Neural cell (in vitro differentiated cells): ENCODE results near the gene OSBP2. TPM values are rescaled to one million over a fixed set of nuclear protein-coding genes. Genes with fewer than 3 reads are reported as not detected.

Experiments used
- H2AFZ ChIP-seq: fragments of 200-600, 300-800 bp; sonication (generic), shearing (Covaris generic); 2 replicates; pipeline ENCODE4 v1.6.0; 2014; ENCODE audit warnings: low read depth, mild to moderate bottlenecking, antibody characterized with exemption, low read length, moderate library complexity
- H3F3A ChIP-seq: fragments of 200-600 bp; shearing (Covaris generic); 2 replicates; pipeline ENCODE4 v1.6.1; 2016; ENCODE audit warnings: mild to moderate bottlenecking, moderate library complexity, mixed read lengths, antibody characterized with exemption, low read length; ENCODE audit not compliant: insufficient read depth, poor library complexity, severe bottlenecking
- H3K27ac ChIP-seq: fragments of 200-600, 300-800 bp; sonication (generic), shearing (Covaris generic); 2 replicates; pipeline ENCODE4 v1.5.1; 2014; ENCODE audit warnings: mild to moderate bottlenecking, low read length, moderate library complexity
- H3K27me3 ChIP-seq: fragments of 300-800, 200-600 bp; sonication (generic), shearing (Covaris generic); 2 replicates; pipeline ENCODE4 v1.6.0; 2014; ENCODE audit warnings: mild to moderate bottlenecking, low read depth, low read length, moderate library complexity; ENCODE audit not compliant: insufficient read depth
- H3K36me3 ChIP-seq: fragments of 300-800, 200-600 bp; sonication (generic), shearing (Covaris generic); 2 replicates; pipeline ENCODE4 v1.5.1; 2014; ENCODE audit warnings: mild to moderate bottlenecking, antibody characterized with exemption, low read length, moderate library complexity; ENCODE audit not compliant: insufficient read depth
- H3K4me2 ChIP-seq: fragments of 300-800, 200-600 bp; sonication (generic), shearing (Covaris generic); 2 replicates; pipeline ENCODE4 v1.6.0; 2014; ENCODE audit warnings: mild to moderate bottlenecking, low read length
- H3K4me3 ChIP-seq: fragments of 300-800, 200-600 bp; sonication (generic), shearing (Covaris generic); 2 replicates; pipeline ENCODE4 v1.5.1; 2014; ENCODE audit warnings: mild to moderate bottlenecking, low read length, moderate library complexity
- H3K79me2 ChIP-seq: fragments of 200-600 bp; shearing (Covaris generic); replicated peaks from 2 replicates; pipeline ENCODE4 v1.6.0; 2014; ENCODE audit warnings: mild to moderate bottlenecking, low read length, moderate library complexity; ENCODE audit not compliant: insufficient read depth
- H3K9ac ChIP-seq: fragments of 300-800, 200-600 bp; sonication (generic), shearing (Covaris generic); 2 replicates; pipeline ENCODE4 v1.6.1; 2016; ENCODE audit warnings: mild to moderate bottlenecking, low read length, mixed read lengths
- H3K9me2 ChIP-seq: fragments of 200-600 bp; shearing (Covaris generic); 2 replicates; pipeline ENCODE4 v1.6.1; 2016; ENCODE audit warnings: mild to moderate bottlenecking, low read length, mixed read lengths; ENCODE audit not compliant: insufficient read depth
- H3K9me3 ChIP-seq: fragments of 200-600, 300-800 bp; sonication (generic), shearing (Covaris generic); 2 replicates; pipeline ENCODE4 v1.6.1; 2016; ENCODE audit warnings: mild to moderate bottlenecking, mixed run types, low read length, moderate library complexity, mixed read lengths
- H4K20me1 ChIP-seq: fragments of 200-600 bp; shearing (Covaris generic); 2 replicates; pipeline ENCODE4 v1.6.1; 2016; ENCODE audit warnings: mild to moderate bottlenecking, mixed run types; ENCODE audit not compliant: insufficient read depth
- EP300 ChIP-seq: fragments of 450-650 bp; conservative IDR thresholded peaks from 2 replicates; pipeline ENCODE4 v1.6.1; 2014; ENCODE audit warnings: antibody characterized with exemption, mild to moderate bottlenecking, moderate library complexity; ENCODE audit not compliant: poor library complexity, severe bottlenecking
- EZH2 ChIP-seq: fragments of 200-600, 300-800 bp; shearing (Covaris generic), sonication (generic); IDR thresholded peaks from 2 replicates; pipeline ENCODE4 v1.6.1; 2014; ENCODE audit warnings: antibody characterized with exemption, low read length, borderline replicate concordance, mild to moderate bottlenecking; ENCODE audit not compliant: insufficient read depth, poor library complexity, severe bottlenecking
- MXI1 ChIP-seq: fragments of 450-650 bp; conservative IDR thresholded peaks from 2 replicates; pipeline ENCODE4 v1.6.1; 2014; ENCODE audit warnings: antibody characterized with exemption, mild to moderate bottlenecking; ENCODE audit not compliant: poor library complexity, severe bottlenecking
- POLR2AphosphoS5 ChIP-seq: IDR thresholded peaks from 2 replicates; pipeline ENCODE4 v1.6.1; 2012
- RAD21 ChIP-seq: fragments of 450-650 bp; conservative IDR thresholded peaks from 2 replicates; pipeline ENCODE4 v1.6.1; 2014; ENCODE audit warnings: antibody characterized with exemption, mild to moderate bottlenecking, moderate library complexity
- SMC3 ChIP-seq: fragments of 450-650 bp; conservative IDR thresholded peaks from 2 replicates; pipeline ENCODE4 v1.6.1; 2014; ENCODE audit warnings: antibody characterized with exemption, mild to moderate bottlenecking, moderate library complexity; ENCODE audit not compliant: poor library complexity
- TAF1 ChIP-seq: IDR thresholded peaks from 2 replicates; pipeline ENCODE4 v1.6.1; 2012; ENCODE audit warnings: low read depth
- polyA plus RNA-seq: library from polyadenylated mRNA; depleted of rRNA; stranded (reverse); fragments of >200 nt; gene quantifications from 2 replicates; pipeline ENCODE4 v1.2.3, GENCODE V29; 2014
- TF ChIP-seq, protein P1 (sequence below): fragments of 450-650 bp; IDR thresholded peaks from 2 replicates; pipeline ENCODE4 v1.5.1; 2014; ENCODE audit warnings: antibody characterized with exemption, mild to moderate bottlenecking, moderate library complexity; ENCODE audit not compliant: poor library complexity, severe bottlenecking
- TF ChIP-seq, protein P2 (sequence below): IDR thresholded peaks from 2 replicates; pipeline ENCODE4 v1.6.1; 2012; ENCODE audit warnings: borderline replicate concordance

The OSBP2 gene
- polyA plus RNA-seq, 1 donor from 2014 or later = 8.7 TPM

GRCh38 chr22:30681831-30682230, 12.8 kb upstream of the OSBP2 start:
- no peaks in the 10 kb centered on the region for H4K20me1 ChIP-seq
- no peaks in the 10 kb centered on the region for H3K9me3 ChIP-seq
- peak overlapping the region; percentile 66 for H3K27ac ChIP-seq
- H3K9ac ChIP-seq = peak overlapping the region; percentile 40
- peak overlapping the region; percentile 35 for H2AFZ ChIP-seq
- H3K27me3 ChIP-seq = no peaks in the 10 kb centered on the region
- no peaks in the 10 kb centered on the region for H3K79me2 ChIP-seq
- TF ChIP-seq RAD21 (peak; percentile 32), EP300 (peak; percentile 10), POLR2AphosphoS5 (no peak)
- TF ChIP-seq, protein P1, sequence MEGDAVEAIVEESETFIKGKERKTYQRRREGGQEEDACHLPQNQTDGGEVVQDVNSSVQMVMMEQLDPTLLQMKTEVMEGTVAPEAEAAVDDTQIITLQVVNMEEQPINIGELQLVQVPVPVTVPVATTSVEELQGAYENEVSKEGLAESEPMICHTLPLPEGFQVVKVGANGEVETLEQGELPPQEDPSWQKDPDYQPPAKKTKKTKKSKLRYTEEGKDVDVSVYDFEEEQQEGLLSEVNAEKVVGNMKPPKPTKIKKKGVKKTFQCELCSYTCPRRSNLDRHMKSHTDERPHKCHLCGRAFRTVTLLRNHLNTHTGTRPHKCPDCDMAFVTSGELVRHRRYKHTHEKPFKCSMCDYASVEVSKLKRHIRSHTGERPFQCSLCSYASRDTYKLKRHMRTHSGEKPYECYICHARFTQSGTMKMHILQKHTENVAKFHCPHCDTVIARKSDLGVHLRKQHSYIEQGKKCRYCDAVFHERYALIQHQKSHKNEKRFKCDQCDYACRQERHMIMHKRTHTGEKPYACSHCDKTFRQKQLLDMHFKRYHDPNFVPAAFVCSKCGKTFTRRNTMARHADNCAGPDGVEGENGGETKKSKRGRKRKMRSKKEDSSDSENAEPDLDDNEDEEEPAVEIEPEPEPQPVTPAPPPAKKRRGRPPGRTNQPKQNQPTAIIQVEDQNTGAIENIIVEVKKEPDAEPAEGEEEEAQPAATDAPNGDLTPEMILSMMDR = no peak
- TF ChIP-seq, protein P2, sequence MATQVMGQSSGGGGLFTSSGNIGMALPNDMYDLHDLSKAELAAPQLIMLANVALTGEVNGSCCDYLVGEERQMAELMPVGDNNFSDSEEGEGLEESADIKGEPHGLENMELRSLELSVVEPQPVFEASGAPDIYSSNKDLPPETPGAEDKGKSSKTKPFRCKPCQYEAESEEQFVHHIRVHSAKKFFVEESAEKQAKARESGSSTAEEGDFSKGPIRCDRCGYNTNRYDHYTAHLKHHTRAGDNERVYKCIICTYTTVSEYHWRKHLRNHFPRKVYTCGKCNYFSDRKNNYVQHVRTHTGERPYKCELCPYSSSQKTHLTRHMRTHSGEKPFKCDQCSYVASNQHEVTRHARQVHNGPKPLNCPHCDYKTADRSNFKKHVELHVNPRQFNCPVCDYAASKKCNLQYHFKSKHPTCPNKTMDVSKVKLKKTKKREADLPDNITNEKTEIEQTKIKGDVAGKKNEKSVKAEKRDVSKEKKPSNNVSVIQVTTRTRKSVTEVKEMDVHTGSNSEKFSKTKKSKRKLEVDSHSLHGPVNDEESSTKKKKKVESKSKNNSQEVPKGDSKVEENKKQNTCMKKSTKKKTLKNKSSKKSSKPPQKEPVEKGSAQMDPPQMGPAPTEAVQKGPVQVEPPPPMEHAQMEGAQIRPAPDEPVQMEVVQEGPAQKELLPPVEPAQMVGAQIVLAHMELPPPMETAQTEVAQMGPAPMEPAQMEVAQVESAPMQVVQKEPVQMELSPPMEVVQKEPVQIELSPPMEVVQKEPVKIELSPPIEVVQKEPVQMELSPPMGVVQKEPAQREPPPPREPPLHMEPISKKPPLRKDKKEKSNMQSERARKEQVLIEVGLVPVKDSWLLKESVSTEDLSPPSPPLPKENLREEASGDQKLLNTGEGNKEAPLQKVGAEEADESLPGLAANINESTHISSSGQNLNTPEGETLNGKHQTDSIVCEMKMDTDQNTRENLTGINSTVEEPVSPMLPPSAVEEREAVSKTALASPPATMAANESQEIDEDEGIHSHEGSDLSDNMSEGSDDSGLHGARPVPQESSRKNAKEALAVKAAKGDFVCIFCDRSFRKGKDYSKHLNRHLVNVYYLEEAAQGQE = peak; percentile 46
- H3F3A ChIP-seq = no peaks in the 10 kb centered on the region
- peak overlapping the region; percentile 29 for H3K4me3 ChIP-seq
- no peaks in the 10 kb centered on the region for H3K9me2 ChIP-seq
- no peaks in the 10 kb centered on the region for H3K36me3 ChIP-seq
- peak overlapping the region; percentile 46 for H3K4me2 ChIP-seq

- Histone ChIP-seq H3K9me3 (no peaks in the 10 kb centered on the region), H3K27ac (no peak overlapping the region), H2AFZ (no peak overlapping the region), H3K27me3 (no peaks in the 10 kb centered on the region), H3K79me2 (no peaks in the 10 kb centered on the region), H3F3A (no peaks in the 10 kb centered on the region), H3K9me2 (no peaks in the 10 kb centered on the region), H4K20me1 (no peaks in the 10 kb centered on the region), H3K9ac (no peak overlapping the region), H3K4me2 (no peak overlapping the region), H3K4me3 (no peak overlapping the region), H3K36me3 (no peaks in the 10 kb centered on the region)
- TF ChIP-seq, protein P2 = no peak
- no peak for TF ChIP-seq EP300
- TF ChIP-seq POLR2AphosphoS5 = no peak
- no peak for TF ChIP-seq TAF1
- no peak for TF ChIP-seq SMC3
- no peak for TF ChIP-seq RAD21
- no peak for TF ChIP-seq MXI1
- TF ChIP-seq, protein P1 = no peak
- TF ChIP-seq EZH2 = no peak
Measured at GRCh38 chr22:30685178-30685577, 9.5 kb upstream of the OSBP2 start.
